A549 treated with Hydrocortisone at 1 μM for 4 hours (cell line): Measurements from ENCODE around the gene SCN9A. TPM values are rescaled to one million over a fixed set of nuclear protein-coding genes. Genes with fewer than 3 reads are reported as not detected.

Source experiments
- total RNA-seq: library from RNA; stranded (reverse); fragments of 200-300 nt; extraction: Qiagen RNA extraction; gene quantifications from 5 replicates; pipeline ENCODE4 v1.2.3, GENCODE V29; 2022

Gene SCN9A
- 1.9 to 4.9 TPM (median 4.1 TPM) in 5 replicates for total RNA-seq

DNA sequence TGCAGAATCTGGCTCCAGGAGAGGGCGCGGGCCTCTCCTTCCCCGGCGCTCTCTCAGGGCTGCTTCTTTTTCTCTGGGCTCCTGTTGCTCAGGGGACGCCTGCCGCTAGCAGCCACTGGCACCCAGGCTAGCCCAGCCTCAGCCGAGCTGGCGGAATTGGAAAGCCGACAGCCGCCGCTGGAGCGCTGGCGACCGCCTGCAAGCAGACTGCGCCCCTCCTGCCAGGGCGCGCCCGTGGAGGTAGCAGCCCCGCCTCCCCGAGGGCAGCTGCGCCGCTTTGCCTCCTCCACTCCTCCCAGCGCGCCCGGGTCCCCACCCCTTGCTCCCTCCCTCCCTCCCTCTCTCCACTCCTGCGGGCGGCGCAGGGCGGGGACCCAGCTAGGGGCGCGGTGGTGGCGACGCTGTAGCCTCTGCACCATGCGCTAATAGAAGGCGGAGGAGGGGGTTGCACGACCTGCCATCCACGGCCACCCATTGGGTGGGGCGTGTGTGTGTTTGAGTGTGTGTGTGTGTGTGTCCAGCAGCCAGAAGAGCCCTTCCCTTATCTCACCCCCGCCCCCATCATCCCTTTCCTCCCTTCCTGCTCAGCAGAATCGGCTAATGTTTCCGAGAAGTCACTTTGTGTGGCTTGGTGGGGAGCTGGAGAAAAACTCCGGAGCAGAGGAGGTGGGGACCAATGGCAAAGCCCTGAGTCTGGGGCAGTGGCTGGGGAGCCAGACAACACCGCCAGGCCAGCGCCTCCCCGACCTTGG lies at the start of gene SCN9A:
SCN9A (minus strand) TSS at position 209 of the 752 bp plus-strand sequence. CDS start 64,188 bp downstream, outside the sequence.

Other genes with a start within 250 kb of the SCN9A start
- not detected in 5 replicates for gene SCN1A, start 247.9 kb downstream of the SCN9A start, total RNA-seq
- not detected in 5 replicates for gene SCN7A, start 118.3 kb upstream of the SCN9A start, total RNA-seq